Ascending aorta (tissue), 2 donors: ENCODE results near the gene KCNJ11. TPM values are rescaled to one million over a fixed set of nuclear protein-coding genes. Genes with fewer than 3 reads are reported as not detected.
A peak's percentile ranks its signal among the peaks of the same experiment; 100 is the strongest.

Source experiments
- DNase-seq, 2 donors: peaks; one replicate each; pipeline ENCODE4 v3.0.0-alpha.2; 2019; ENCODE audit warnings: low spot score in 2 of 2
- H3K27ac ChIP-seq, 2 donors: fragments of 200-600 bp; sonication (generic); one replicate each; pipeline ENCODE4 v1.5.1; 2016 to 2017; ENCODE audit warnings: mild to moderate bottlenecking in 1 of 2
- H3K27me3 ChIP-seq: fragments of 200-600 bp; sonication (generic); one replicate; pipeline ENCODE4 v1.5.1; 2017
- H3K36me3 ChIP-seq, 2 donors: fragments of 200-600 bp; sonication (generic); one replicate each; pipeline ENCODE4 v1.5.1; 2016
- H3K4me1 ChIP-seq, 2 donors: fragments of 200-600 bp; sonication (generic); one replicate each; pipeline ENCODE4 v1.5.1; 2016 to 2017; ENCODE audit warnings: mild to moderate bottlenecking in 1 of 2
- H3K4me3 ChIP-seq, 2 donors: fragments of 200-600 bp; sonication (generic); one replicate each; pipeline ENCODE4 v1.5.1; 2016 to 2017; ENCODE audit warnings: mild to moderate bottlenecking in 1 of 2
- H3K9me3 ChIP-seq, 2 donors: fragments of 200-600 bp; sonication (generic); one replicate each; pipeline ENCODE4 v1.5.1; 2016
- intact Hi-C: fragments of 100-400 bp; cut with DNase I; formaldehyde crosslinking; loops from one replicate; pipeline ENCODE4 v1.15.1; 2023
- total RNA-seq: library from RNA; depleted of rRNA; stranded (reverse); fragments of >200 nt; gene quantifications from one replicate; pipeline ENCODE4 v1.1.0, GENCODE V29; 2016
- TF ChIP-seq, protein P1 (sequence below), 3 experiments: fragments of 200-600 bp in 2 of 3; fragments of 450-650 bp in 1 of 3; sonication (generic) in 2 of 3; IDR thresholded peaks; one replicate each; pipeline ENCODE4 v1.5.1; 2016 to 2019; ENCODE audit warnings: antibody characterized with exemption in 3 of 3, mild to moderate bottlenecking in 1 of 3, moderate library complexity in 1 of 3

KCNJ11 gene
- total RNA-seq, 1 donor from 2014 or later, result not detected

DNA sequence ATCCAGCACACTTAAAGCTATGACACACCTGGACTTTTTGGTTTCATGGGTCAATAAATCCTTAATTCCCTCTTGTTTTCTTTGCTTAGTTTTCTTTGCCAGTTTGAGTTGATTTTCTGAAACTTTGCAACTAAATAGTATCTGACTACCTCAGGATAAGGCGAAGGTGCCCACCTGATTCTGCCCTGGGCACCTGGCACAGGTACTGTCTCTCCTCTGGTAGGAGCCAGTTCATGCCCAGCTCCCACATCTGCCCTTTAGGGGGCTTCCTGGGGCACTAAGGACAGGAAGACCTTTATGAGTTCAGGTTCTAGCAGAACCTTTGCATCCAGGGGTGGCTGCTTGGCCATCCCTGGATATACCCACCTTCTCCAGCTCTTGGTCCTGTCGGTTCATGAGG is 19.6 kb upstream of the KCNJ11 start:
- Histone ChIP-seq H3K4me1 (peaks cover 8 to 11% of the 10 kb centered on the region in 2 donors), H3K27me3 (no peaks in the 10 kb centered on the region), H3K36me3 (no peaks in the 10 kb centered on the region), H3K4me3 (no peak overlapping the region), H3K27ac (no peak overlapping the region), H3K9me3 (no peaks in the 10 kb centered on the region)
- DNase-seq, result no peak
- intact Hi-C loops, result no loop called here
- TF ChIP-seq, protein P1, sequence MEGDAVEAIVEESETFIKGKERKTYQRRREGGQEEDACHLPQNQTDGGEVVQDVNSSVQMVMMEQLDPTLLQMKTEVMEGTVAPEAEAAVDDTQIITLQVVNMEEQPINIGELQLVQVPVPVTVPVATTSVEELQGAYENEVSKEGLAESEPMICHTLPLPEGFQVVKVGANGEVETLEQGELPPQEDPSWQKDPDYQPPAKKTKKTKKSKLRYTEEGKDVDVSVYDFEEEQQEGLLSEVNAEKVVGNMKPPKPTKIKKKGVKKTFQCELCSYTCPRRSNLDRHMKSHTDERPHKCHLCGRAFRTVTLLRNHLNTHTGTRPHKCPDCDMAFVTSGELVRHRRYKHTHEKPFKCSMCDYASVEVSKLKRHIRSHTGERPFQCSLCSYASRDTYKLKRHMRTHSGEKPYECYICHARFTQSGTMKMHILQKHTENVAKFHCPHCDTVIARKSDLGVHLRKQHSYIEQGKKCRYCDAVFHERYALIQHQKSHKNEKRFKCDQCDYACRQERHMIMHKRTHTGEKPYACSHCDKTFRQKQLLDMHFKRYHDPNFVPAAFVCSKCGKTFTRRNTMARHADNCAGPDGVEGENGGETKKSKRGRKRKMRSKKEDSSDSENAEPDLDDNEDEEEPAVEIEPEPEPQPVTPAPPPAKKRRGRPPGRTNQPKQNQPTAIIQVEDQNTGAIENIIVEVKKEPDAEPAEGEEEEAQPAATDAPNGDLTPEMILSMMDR (IDR thresholded peaks at IDR 0.05), result no peak

DNA sequence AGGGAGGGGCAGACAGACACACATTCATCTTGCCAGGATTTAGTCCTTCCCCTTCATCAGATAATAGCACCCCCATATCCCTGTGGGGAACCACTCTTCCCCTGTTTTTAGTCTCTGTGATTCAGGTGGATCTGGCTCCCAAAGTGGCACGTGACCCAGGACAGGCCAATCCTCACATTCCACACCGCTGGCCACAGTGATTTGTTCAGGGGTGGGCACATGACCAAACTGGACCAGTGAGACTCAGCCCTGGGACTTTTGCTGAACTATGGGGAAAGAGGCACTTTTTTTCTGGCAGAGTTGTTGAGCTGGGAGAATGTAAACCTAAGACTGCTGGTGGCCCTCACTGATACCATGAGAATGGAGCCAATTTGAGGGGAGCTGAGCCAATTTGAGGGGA is 19.1 kb upstream of the KCNJ11 start:
- no peak for DNase-seq
- intact Hi-C loops, result no loop called here
- no peaks in the 10 kb centered on the region for H3K9me3 ChIP-seq
- H3K27ac ChIP-seq, result no peak overlapping the region
- no peaks in the 10 kb centered on the region for H3K27me3 ChIP-seq
- H3K4me1 ChIP-seq, result peaks cover 8 to 11% of the 10 kb centered on the region in 2 donors
- H3K4me3 ChIP-seq, result no peak overlapping the region
- TF ChIP-seq, protein P1 (IDR thresholded peaks at IDR 0.05), result no peak
- H3K36me3 ChIP-seq, result no peaks in the 10 kb centered on the region

DNA sequence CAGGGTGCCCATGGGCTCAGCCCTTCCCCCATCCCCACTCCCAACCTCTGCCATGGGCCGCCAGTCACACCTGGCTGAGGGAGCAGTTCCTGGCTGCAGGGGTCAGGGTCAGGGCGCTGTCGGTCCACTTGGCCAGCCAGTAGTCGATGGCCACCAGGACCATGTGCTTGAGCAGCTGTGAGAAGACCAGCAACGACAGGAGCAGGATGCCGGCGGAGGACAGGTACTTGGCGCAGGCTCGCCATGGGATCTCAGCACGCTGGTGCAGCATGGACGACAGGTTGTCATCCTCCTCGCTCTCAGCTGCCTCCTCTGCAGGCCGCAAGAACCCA is 18.3 kb upstream of the KCNJ11 start:
- no peak for DNase-seq
- Histone ChIP-seq H3K4me1 (peaks cover 8 to 11% of the 10 kb centered on the region in 2 donors), H3K27ac (no peak overlapping the region), H3K27me3 (no peaks in the 10 kb centered on the region), H3K9me3 (no peaks in the 10 kb centered on the region), H3K4me3 (no peak overlapping the region), H3K36me3 (no peaks in the 10 kb centered on the region)
- intact Hi-C loops, result no loop called here
- TF ChIP-seq, protein P1 (IDR thresholded peaks at IDR 0.05), result no peak

DNA sequence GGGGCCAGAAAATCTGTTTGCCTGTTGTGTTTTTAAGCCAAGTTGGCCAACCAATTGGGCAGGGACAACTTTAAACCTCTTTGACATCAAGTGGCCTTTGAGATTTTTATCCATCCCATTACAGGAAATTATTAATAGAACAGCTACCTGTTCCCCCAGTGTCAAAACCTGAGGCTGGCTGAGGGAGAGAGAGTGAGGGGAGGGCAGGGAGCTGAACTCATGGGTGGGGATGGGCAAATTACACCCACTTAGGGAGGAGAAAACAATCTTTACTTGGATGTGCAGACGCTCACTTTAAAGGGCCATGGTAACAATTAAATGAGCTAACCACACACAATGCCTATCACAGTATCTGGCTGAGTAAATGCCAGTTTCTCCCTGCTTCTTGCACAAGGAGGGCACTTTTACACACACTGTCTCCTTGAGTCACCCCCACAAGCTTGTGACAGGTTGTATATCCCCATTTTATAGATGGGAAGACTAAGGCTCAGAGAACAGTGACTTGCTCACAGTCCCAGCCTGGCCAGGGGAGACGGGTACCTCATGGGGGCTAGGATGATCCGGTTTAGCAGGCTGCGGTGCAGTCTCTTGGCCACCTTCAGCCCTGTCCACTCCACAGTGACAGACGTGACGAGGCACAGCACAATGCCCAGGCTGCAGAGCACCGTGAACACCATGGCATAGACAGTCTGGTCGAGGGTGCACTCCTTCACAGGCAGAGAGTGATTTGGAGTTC is 17.8 kb upstream of the KCNJ11 start:
- no peak overlapping the region for H3K4me3 ChIP-seq
- H3K27me3 ChIP-seq, result no peaks in the 10 kb centered on the region
- TF ChIP-seq, protein P1 (IDR thresholded peaks at IDR 0.05), result no peak
- peak overlapping the region; percentile 48 to 72 for H3K27ac ChIP-seq
- intact Hi-C loops, result no loop called here
- DNase-seq, result no peak
- H3K9me3 ChIP-seq, result no peaks in the 10 kb centered on the region
- H3K36me3 ChIP-seq, result no peaks in the 10 kb centered on the region
- H3K4me1 ChIP-seq, result peaks cover 8 to 11% of the 10 kb centered on the region in 2 donors

DNA sequence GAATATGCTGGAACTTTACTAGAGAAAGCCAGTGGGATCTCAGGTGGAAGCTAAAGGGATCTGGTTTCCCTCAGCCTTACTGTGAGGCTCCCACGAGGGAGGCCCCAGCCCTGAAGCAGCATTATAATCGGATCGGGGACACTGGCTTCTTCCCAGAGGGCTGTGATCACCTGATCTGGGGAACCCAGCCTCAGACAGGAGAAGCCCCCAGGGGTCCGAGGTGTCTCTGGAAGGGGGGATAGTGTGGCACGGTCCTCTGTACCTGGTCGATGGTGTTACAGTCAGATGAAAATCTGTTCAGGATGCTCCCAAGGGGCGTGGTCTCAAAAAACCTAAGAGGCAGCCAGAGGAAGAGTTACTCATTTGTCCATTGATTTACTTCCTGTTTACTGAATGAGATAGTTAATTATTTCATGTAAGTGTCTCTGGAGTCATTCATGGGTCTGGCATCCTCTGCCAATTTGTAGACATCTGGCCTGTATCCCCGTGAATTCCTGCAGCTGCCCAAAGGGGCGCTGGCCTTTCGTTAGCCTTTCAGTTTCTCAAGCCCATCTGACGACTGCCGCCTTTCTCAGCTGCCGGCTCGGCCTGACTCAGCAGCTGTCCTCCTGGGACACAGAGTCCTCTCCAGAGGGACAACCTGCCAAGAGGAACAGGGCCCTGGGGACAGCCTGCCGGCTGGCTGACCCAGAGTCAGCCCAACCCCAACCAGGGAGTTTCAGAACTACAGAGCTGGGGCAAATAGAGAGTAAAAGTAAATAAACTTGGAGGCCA is 17.0 kb upstream of the KCNJ11 start:
- peak overlapping the region; percentile 48 to 72 for H3K27ac ChIP-seq
- intact Hi-C loops, result no loop called here
- H3K4me1 ChIP-seq, result peaks cover 8 to 11% of the 10 kb centered on the region in 2 donors
- DNase-seq, result peak; percentile 61 to 83
- TF ChIP-seq, protein P1 (IDR thresholded peaks at IDR 0.05), result peak in 2 of 3 experiments; percentile 22 to 43
- H3K27me3 ChIP-seq, result no peaks in the 10 kb centered on the region
- no peaks in the 10 kb centered on the region for H3K9me3 ChIP-seq
- H3K4me3 ChIP-seq, result no peak overlapping the region
- H3K36me3 ChIP-seq, result no peaks in the 10 kb centered on the region
